ENCODE data around the gene FAM120B.

Gene FAM120B

DNA sequence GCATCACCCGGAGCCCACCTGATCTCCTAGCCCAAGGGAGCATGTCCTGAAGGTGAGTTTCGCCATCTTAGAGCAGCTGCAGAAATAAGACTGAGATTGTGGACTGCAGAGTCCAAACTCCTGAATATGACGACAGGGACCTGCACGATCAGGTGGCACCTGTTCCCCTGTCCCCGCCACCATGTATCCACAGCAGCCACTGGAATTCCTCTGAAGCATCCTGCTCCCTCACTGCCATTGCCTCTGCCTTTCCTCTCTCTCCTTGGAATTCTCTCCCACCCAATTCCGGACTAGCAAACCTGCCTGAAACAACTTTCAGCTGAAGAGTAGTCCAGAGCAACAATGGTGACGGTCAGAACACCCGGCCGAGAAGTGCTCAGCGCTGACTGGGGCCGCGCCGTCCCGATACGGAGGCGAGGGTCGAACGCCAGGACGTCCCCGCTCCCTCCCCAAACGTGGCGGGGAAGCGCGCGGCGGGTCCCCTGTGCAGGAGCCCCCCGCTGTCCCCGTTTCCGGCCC is 694 bp upstream of the FAM120B start:
- H3K27ac ChIP-seq (ENCODE audit: insufficient read depth, low read depth, low read length, poor library complexity, severe bottlenecking), result peak overlapping the region; percentile 21
- WGBS, 2 experiments, result 15% methylated on average over 29 of the region's 29 CpGs
- peaks cover 13% of the 10 kb centered on the region for H3K27me3 ChIP-seq (ENCODE audit: control insufficient read depth, insufficient read depth, low read length, poor library complexity, severe bottlenecking)

DNA sequence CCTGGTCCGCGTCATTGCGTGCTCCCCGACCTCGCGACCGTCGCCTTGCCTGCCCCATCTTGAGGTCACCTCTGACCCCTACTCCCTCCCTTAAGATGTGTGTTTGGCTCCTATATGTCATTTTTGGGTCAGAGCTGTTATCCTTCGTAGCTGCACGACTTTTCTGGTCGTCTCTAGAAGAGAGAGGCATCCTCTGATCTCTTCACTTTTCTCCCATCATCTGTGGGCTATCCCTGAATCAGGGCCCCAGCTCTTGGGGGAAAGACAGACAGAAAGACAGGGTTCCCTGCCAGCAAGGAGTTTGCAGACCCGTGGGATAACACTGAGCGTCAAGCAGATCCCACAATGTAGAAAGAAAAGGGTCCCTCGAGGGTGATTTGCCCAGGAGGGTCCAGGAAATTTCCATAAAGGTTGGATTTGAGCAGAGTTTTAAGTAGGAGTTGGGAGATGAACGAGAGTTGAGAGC is 555 bp downstream of the FAM120B start:
- 26% methylated on average over 15 of the region's 15 CpGs for WGBS, 2 experiments
- H3K27ac ChIP-seq (ENCODE audit: insufficient read depth, low read depth, low read length, poor library complexity, severe bottlenecking), result no peak overlapping the region
- H3K9me3 ChIP-seq (ENCODE audit: control insufficient read depth, low read length), result no peaks in the 10 kb centered on the region
- peaks cover 13% of the 10 kb centered on the region for H3K27me3 ChIP-seq (ENCODE audit: control insufficient read depth, insufficient read depth, low read length, poor library complexity, severe bottlenecking)
- H3K36me3 ChIP-seq (ENCODE audit: control insufficient read depth, insufficient read depth, low read length), result no peaks in the 10 kb centered on the region
- H3K4me3 ChIP-seq (ENCODE audit: insufficient read depth, low read depth, low read length), result peak overlapping the region; percentile 73
- H3K4me1 ChIP-seq (ENCODE audit: control insufficient read depth, insufficient read depth, low read length), result peaks cover 20% of the 10 kb centered on the region

More for the DNA sequence above, 694 bp upstream of the FAM120B start:
- Histone ChIP-seq H3K9me3 (ENCODE audit: control insufficient read depth, low read length) (peaks cover 5% of the 10 kb centered on the region), H3K4me1 (ENCODE audit: control insufficient read depth, insufficient read depth, low read length) (peaks cover 20% of the 10 kb centered on the region), H3K36me3 (ENCODE audit: control insufficient read depth, insufficient read depth, low read length) (no peaks in the 10 kb centered on the region), H3K4me3 (ENCODE audit: insufficient read depth, low read depth, low read length) (peak overlapping the region; percentile 73)

DNA sequence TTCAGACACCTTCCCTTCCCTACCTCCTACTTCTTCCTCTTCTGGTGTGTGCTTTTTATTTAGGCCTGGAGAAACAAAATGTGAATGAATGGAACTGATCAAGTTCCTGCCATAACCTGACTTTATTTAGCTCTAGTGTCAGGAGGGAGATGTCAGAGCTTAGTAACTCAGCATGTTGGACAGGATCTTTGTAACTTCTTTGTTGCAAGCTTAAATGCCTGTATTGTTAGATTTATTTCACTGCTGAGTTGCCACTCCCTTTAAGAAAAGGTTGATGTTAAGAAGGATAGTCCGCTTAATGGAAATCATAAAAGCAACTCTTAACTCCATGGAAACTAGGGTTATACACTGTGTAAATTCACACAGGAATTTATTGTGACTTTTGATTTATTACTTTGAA is 2.2 kb downstream of the FAM120B start:
- Histone ChIP-seq H3K27ac (ENCODE audit: insufficient read depth, low read depth, low read length, poor library complexity, severe bottlenecking) (no peak overlapping the region), H3K27me3 (ENCODE audit: control insufficient read depth, insufficient read depth, low read length, poor library complexity, severe bottlenecking) (peaks cover 13% of the 10 kb centered on the region), H3K4me1 (ENCODE audit: control insufficient read depth, insufficient read depth, low read length) (peaks cover 24% of the 10 kb centered on the region), H3K9me3 (ENCODE audit: control insufficient read depth, low read length) (no peaks in the 10 kb centered on the region), H3K36me3 (ENCODE audit: control insufficient read depth, insufficient read depth, low read length) (no peaks in the 10 kb centered on the region), H3K4me3 (ENCODE audit: insufficient read depth, low read depth, low read length) (no peak overlapping the region)
- WGBS, 2 experiments, result 73% methylated on average over 1 of the region's 1 CpG; no CpG with 5 or more reads in 1 of the 2 experiments

DNA sequence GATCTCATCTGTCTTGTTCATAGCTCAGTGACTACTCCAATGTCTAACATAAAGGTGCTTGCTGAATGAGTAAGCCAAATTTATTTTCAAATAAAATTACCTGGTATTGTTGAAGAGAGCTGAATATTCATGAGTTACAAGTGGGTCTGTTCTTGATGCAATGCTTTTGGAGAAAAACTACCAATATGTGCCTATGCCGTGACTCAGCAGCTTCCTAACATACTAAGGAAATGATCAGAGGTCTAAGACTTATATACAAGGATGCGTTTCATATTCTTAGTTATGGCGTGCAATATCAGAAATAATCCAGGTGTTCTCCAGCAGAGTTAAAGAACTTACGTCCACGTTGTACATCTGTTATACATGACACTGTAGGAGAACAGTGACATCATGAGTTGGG is 5.1 kb downstream of the FAM120B start:
- Histone ChIP-seq H3K9me3 (ENCODE audit: control insufficient read depth, low read length) (no peaks in the 10 kb centered on the region), H3K27me3 (ENCODE audit: control insufficient read depth, insufficient read depth, low read length, poor library complexity, severe bottlenecking) (peaks cover 4% of the 10 kb centered on the region), H3K4me1 (ENCODE audit: control insufficient read depth, insufficient read depth, low read length) (peaks cover 27% of the 10 kb centered on the region), H3K36me3 (ENCODE audit: control insufficient read depth, insufficient read depth, low read length) (no peaks in the 10 kb centered on the region), H3K27ac (ENCODE audit: insufficient read depth, low read depth, low read length, poor library complexity, severe bottlenecking) (no peak overlapping the region), H3K4me3 (ENCODE audit: insufficient read depth, low read depth, low read length) (no peak overlapping the region)
- 97 to 100% methylated on average over 4 to 5 of the region's 5 CpGs for WGBS, 2 experiments

DNA sequence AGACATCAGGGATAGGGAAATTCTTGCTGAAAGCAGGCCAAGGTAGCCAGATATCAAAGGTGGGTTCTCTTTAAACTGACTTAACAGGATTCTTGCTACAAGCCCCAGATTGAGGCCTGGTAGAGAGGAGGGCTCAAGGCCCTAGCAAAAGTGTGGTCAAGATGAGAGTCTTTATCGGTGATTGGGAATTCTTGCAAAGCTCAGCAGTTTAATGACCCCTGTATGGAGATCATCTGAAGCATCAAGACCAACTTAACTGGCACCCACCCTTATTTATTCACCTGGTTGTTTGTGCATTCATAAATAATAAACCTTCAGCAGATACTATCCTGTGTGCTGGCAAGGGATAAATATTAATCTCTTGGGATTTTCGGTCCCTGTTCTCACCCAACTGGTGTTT is 6.3 kb downstream of the FAM120B start:
- no peaks in the 10 kb centered on the region for H3K27me3 ChIP-seq (ENCODE audit: control insufficient read depth, insufficient read depth, low read length, poor library complexity, severe bottlenecking)
- peaks cover 20% of the 10 kb centered on the region for H3K4me1 ChIP-seq (ENCODE audit: control insufficient read depth, insufficient read depth, low read length)
- WGBS, 2 experiments, result 91 to 94% methylated on average over 1 to 2 of the region's 2 CpGs
- no peaks in the 10 kb centered on the region for H3K36me3 ChIP-seq (ENCODE audit: control insufficient read depth, insufficient read depth, low read length)
- H3K4me3 ChIP-seq (ENCODE audit: insufficient read depth, low read depth, low read length), result no peak overlapping the region
- H3K9me3 ChIP-seq (ENCODE audit: control insufficient read depth, low read length), result no peaks in the 10 kb centered on the region
- no peak overlapping the region for H3K27ac ChIP-seq (ENCODE audit: insufficient read depth, low read depth, low read length, poor library complexity, severe bottlenecking)

DNA sequence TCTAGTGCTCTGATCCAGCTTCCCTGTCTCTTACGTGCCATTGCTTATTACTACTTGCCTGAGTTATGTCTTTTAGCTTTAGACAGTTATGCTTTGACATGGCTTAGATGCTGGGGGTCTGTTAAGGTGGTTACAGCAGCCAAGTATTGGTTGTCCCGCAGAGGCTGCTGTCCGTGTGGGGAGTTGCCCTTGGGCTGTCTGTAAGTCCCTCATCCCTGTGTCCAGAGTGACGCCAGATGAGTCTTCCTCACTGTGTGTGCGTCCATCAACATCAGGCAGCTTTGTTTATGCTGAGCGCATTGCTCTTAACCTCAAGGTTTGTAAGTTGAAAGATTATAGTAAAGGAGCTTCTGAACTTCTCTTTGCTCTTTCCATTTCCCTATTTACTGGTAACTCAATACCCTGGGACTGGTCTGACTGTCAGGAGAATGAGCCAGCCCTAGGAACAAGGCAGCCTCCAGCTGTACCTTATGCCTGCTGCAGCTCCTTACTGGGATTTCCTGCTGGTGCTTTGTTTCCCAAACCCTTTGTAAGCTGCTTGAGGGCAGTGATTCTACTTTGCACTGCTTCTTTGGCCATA is 7.2 kb downstream of the FAM120B start:
- Histone ChIP-seq H3K36me3 (ENCODE audit: control insufficient read depth, insufficient read depth, low read length) (peaks cover 4% of the 10 kb centered on the region), H3K27ac (ENCODE audit: insufficient read depth, low read depth, low read length, poor library complexity, severe bottlenecking) (no peak overlapping the region), H3K27me3 (ENCODE audit: control insufficient read depth, insufficient read depth, low read length, poor library complexity, severe bottlenecking) (no peaks in the 10 kb centered on the region), H3K4me1 (ENCODE audit: control insufficient read depth, insufficient read depth, low read length) (peaks cover 13% of the 10 kb centered on the region), H3K4me3 (ENCODE audit: insufficient read depth, low read depth, low read length) (no peak overlapping the region), H3K9me3 (ENCODE audit: control insufficient read depth, low read length) (no peaks in the 10 kb centered on the region)
- WGBS, 2 experiments, result 59 to 78% methylated on average over 6 of the region's 6 CpGs

DNA sequence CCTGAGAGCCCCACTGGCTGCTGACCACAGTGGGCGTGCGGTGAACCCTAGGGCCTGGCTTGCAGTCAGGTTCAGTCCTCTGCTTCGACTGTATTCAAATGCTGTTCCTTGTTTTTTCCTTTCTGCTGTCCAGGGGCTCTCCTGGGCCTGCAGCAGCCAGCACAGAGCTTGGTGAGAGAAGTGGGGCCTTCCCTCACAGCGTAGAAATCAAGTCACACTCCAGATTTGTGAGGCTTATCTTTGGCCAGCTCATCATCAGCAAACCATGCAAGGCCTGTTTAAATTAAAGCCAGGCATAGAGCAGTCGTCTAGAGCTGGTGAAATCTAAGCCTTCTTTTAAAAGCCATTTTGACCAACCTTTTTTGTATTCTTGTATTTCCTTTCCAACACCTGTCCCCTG is 8.4 kb downstream of the FAM120B start:
- H3K4me1 ChIP-seq (ENCODE audit: control insufficient read depth, insufficient read depth, low read length), result peaks cover 7% of the 10 kb centered on the region
- WGBS, 2 experiments, result 88 to 92% methylated on average over 5 of the region's 5 CpGs
- H3K4me3 ChIP-seq (ENCODE audit: insufficient read depth, low read depth, low read length), result no peak overlapping the region
- H3K36me3 ChIP-seq (ENCODE audit: control insufficient read depth, insufficient read depth, low read length), result peaks cover 5% of the 10 kb centered on the region
- H3K27ac ChIP-seq (ENCODE audit: insufficient read depth, low read depth, low read length, poor library complexity, severe bottlenecking), result no peak overlapping the region
- H3K9me3 ChIP-seq (ENCODE audit: control insufficient read depth, low read length), result no peaks in the 10 kb centered on the region
- H3K27me3 ChIP-seq (ENCODE audit: control insufficient read depth, insufficient read depth, low read length, poor library complexity, severe bottlenecking), result no peaks in the 10 kb centered on the region

DNA sequence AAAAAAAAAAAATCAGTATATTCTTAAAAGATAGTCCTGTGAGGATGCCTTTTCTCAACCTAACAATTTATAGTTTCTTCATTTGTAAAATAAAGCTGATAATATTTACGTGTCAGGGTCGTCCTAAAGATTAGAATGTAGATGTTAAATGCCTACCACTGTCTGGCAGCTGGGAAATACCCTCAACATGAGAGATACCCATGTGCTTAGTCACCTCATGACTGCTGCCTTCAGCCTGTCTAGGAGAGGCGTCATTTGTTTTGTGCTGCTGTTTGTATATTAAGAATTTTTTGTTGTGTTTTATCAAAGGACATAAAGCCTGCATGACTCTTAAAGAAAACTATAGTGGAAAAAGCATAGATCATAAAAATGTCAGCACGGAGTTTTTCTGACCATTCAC is 9.5 kb downstream of the FAM120B start:
- 93 to 94% methylated on average over 4 of the region's 4 CpGs for WGBS, 2 experiments
- Histone ChIP-seq H3K27me3 (ENCODE audit: control insufficient read depth, insufficient read depth, low read length, poor library complexity, severe bottlenecking) (no peaks in the 10 kb centered on the region), H3K36me3 (ENCODE audit: control insufficient read depth, insufficient read depth, low read length) (peaks cover 5% of the 10 kb centered on the region), H3K9me3 (ENCODE audit: control insufficient read depth, low read length) (no peaks in the 10 kb centered on the region), H3K4me1 (ENCODE audit: control insufficient read depth, insufficient read depth, low read length) (peaks cover 7% of the 10 kb centered on the region), H3K4me3 (ENCODE audit: insufficient read depth, low read depth, low read length) (no peak overlapping the region), H3K27ac (ENCODE audit: insufficient read depth, low read depth, low read length, poor library complexity, severe bottlenecking) (no peak overlapping the region)

DNA sequence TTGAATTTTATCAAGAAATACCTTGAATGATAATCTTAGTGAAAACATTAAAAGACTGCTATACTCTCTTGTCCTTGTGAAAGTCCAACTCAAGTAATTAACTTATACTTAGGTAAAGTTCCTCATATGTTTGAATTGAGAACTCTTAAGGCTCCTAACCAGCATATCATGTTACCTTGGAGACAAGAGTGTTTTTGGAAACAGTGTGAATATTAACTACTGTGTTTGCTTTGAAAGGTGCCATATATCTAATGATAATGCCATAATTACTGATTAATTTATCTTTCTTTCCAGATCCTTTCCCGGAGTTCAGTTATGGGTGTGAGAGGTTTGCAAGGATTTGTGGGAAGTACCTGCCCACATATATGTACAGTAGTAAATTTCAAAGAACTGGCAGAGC is 10.5 kb downstream of the FAM120B start:
- no peaks in the 10 kb centered on the region for H3K9me3 ChIP-seq (ENCODE audit: control insufficient read depth, low read length)
- 86% methylated on average over 1 of the region's 1 CpG; no CpG with 5 or more reads in 1 of the 2 experiments for WGBS, 2 experiments
- no peak overlapping the region for H3K27ac ChIP-seq (ENCODE audit: insufficient read depth, low read depth, low read length, poor library complexity, severe bottlenecking)
- H3K27me3 ChIP-seq (ENCODE audit: control insufficient read depth, insufficient read depth, low read length, poor library complexity, severe bottlenecking), result no peaks in the 10 kb centered on the region
- no peak overlapping the region for H3K4me3 ChIP-seq (ENCODE audit: insufficient read depth, low read depth, low read length)
- H3K36me3 ChIP-seq (ENCODE audit: control insufficient read depth, insufficient read depth, low read length), result peaks cover 5% of the 10 kb centered on the region
- H3K4me1 ChIP-seq (ENCODE audit: control insufficient read depth, insufficient read depth, low read length), result peaks cover 7% of the 10 kb centered on the region

DNA sequence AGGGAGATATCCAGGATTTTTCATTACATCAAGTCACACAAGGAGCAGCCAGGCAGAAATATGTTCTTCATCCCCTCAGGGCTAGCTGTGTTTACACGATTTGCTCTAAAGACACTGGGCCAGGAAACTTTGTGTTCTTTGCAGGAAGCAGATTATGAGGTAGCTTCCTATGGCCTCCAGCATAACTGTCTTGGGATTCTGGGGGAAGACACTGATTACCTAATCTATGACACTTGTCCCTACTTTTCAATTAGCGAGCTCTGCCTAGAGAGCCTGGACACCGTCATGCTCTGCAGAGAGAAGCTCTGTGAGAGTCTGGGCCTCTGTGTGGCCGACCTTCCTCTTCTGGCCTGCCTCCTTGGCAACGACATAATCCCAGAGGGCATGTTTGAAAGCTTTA is 11.2 kb downstream of the FAM120B start:
- WGBS, 2 experiments, result 92 to 98% methylated on average over 5 of the region's 5 CpGs
- Histone ChIP-seq H3K36me3 (ENCODE audit: control insufficient read depth, insufficient read depth, low read length) (peaks cover 5% of the 10 kb centered on the region), H3K4me1 (ENCODE audit: control insufficient read depth, insufficient read depth, low read length) (peaks cover 7% of the 10 kb centered on the region), H3K27me3 (ENCODE audit: control insufficient read depth, insufficient read depth, low read length, poor library complexity, severe bottlenecking) (no peaks in the 10 kb centered on the region), H3K27ac (ENCODE audit: insufficient read depth, low read depth, low read length, poor library complexity, severe bottlenecking) (no peak overlapping the region), H3K9me3 (ENCODE audit: control insufficient read depth, low read length) (no peaks in the 10 kb centered on the region), H3K4me3 (ENCODE audit: insufficient read depth, low read depth, low read length) (no peak overlapping the region)

All from ectodermal cell (in vitro differentiated cells).